HepG2 (cell line): ENCODE results near the gene CRIP1. TPM values are rescaled to one million over a fixed set of nuclear protein-coding genes. Genes with fewer than 3 reads are reported as not detected.

Experiments
- HIVEP1 ChIP-seq: sonication (generic); formaldehyde crosslinking; IDR thresholded peaks from 2 replicates; pipeline ENCODE4 v1.4.0; 2020; ENCODE audit warnings: mild to moderate bottlenecking, missing genetic modification reagents
- HNF4G ChIP-seq, 2 experiments: sonication (generic) in 1 of 2; formaldehyde crosslinking in 1 of 2; IDR thresholded peaks; 2 replicates each; pipeline versions ENCODE4 v1.4.0 to v1.6.1; 2011 to 2020; ENCODE audit warnings: borderline replicate concordance in 2 of 2, low read depth in 2 of 2, mild to moderate bottlenecking in 2 of 2, low read length in 1 of 2, missing genetic modification reagents in 1 of 2, moderate library complexity in 1 of 2
- ISL2 ChIP-seq: sonication (generic); formaldehyde crosslinking; IDR thresholded peaks from 2 replicates; pipeline ENCODE4 v1.5.0; 2020; ENCODE audit warnings: missing genetic modification reagents
- KLF6 ChIP-seq: IDR thresholded peaks from 2 replicates; pipeline ENCODE4 v1.8.0; 2016; ENCODE audit warnings: missing biosample characterization, missing genetic modification reagents
- NR2C2 ChIP-seq: sonication (generic); formaldehyde crosslinking; IDR thresholded peaks from 2 replicates; pipeline ENCODE4 v1.4.0; 2020; ENCODE audit warnings: missing genetic modification reagents, mild to moderate bottlenecking, moderate library complexity, borderline replicate concordance
- NR3C1 ChIP-seq: sonication (generic); formaldehyde crosslinking; IDR thresholded peaks from 2 replicates; pipeline ENCODE4 v1.4.0; 2020; ENCODE audit warnings: missing genetic modification reagents
- SNAPC2 ChIP-seq: sonication (generic); formaldehyde crosslinking; IDR thresholded peaks from 2 replicates; pipeline ENCODE4 v1.8.1; 2022; ENCODE audit warnings: mild to moderate bottlenecking, missing genetic modification reagents
- TMF1 ChIP-seq: sonication (generic); formaldehyde crosslinking; IDR thresholded peaks from 2 replicates; pipeline ENCODE4 v1.8.1; 2022; ENCODE audit warnings: low read depth, missing genetic modification reagents
- ZNF253 ChIP-seq: sonication (generic); formaldehyde crosslinking; IDR thresholded peaks from 2 replicates; pipeline ENCODE4 v1.8.0; 2022; ENCODE audit warnings: mild to moderate bottlenecking, missing genetic modification reagents, borderline replicate concordance
- ZNF510 ChIP-seq: sonication (generic); formaldehyde crosslinking; IDR thresholded peaks from 2 replicates; pipeline ENCODE4 v1.4.0; 2020; ENCODE audit warnings: low read depth, mild to moderate bottlenecking, missing genetic modification reagents
- ZNF619 ChIP-seq: sonication (generic); formaldehyde crosslinking; IDR thresholded peaks from 2 replicates; pipeline ENCODE4 v1.4.0; 2020; ENCODE audit warnings: mild to moderate bottlenecking, missing genetic modification reagents
- ZNF713 ChIP-seq: sonication (generic); formaldehyde crosslinking; IDR thresholded peaks from 2 replicates; pipeline ENCODE4 v1.4.0; 2020; ENCODE audit warnings: mild to moderate bottlenecking, missing genetic modification reagents
- ZNF776 ChIP-seq: sonication (generic); formaldehyde crosslinking; IDR thresholded peaks from 2 replicates; pipeline ENCODE4 v1.4.0; 2020; ENCODE audit warnings: mild to moderate bottlenecking, missing genetic modification reagents
- ZNF839 ChIP-seq: sonication (generic); formaldehyde crosslinking; IDR thresholded peaks from 2 replicates; pipeline ENCODE4 v1.4.0; 2020; ENCODE audit warnings: missing genetic modification reagents, mild to moderate bottlenecking, borderline replicate concordance
- ZSCAN12 ChIP-seq: sonication (generic); formaldehyde crosslinking; IDR thresholded peaks from 2 replicates; pipeline ENCODE4 v1.9.0; 2021; ENCODE audit warnings: mild to moderate bottlenecking, missing genetic modification reagents
- polyA plus RNA-seq, 8 experiments: library from polyadenylated mRNA; depleted of rRNA in 3 of 8; stranded (reverse) in 7 of 8; unstranded in 1 of 8; fragments of >200 nt; fragmentation: Illumina TruSeq in 4 of 8; extraction: Trizol in 4 of 8; gene quantifications; 2 replicates each; pipeline versions ENCODE4 v1.2.1 to v1.2.3, GENCODE V29; 2011 to 2016; ENCODE audit warnings: low read depth in 4 of 8, missing spikeins in 1 of 8, mixed read lengths in 1 of 8; ENCODE audit not compliant: insufficient read depth in 1 of 8
- total RNA-seq, 5 experiments: library from RNA; depleted of rRNA; stranded (reverse); fragments of >200 nt; fragmentation: Illumina TruSeq; extraction: Trizol; gene quantifications; 2 replicates each; pipeline ENCODE4 v1.2.3, GENCODE V29; 2016; ENCODE audit warnings: low read depth in 1 of 5
- TF ChIP-seq, protein P1 (sequence below): sonication (generic); formaldehyde crosslinking; IDR thresholded peaks from 2 replicates; pipeline ENCODE4 v1.4.0; 2020; ENCODE audit warnings: mild to moderate bottlenecking, missing genetic modification reagents
- TF ChIP-seq, protein P2 (sequence below): sonication (generic); formaldehyde crosslinking; IDR thresholded peaks from 2 replicates; pipeline ENCODE4 v1.4.0; 2020; ENCODE audit warnings: missing genetic modification reagents, borderline replicate concordance
- TF ChIP-seq, protein P3 (sequence below): sonication (generic); formaldehyde crosslinking; IDR thresholded peaks from 2 replicates; pipeline ENCODE4 v1.4.0; 2020; ENCODE audit warnings: missing genetic modification reagents, low read depth, mild to moderate bottlenecking, borderline replicate concordance
- TF ChIP-seq, protein P4 (sequence below): sonication (generic); formaldehyde crosslinking; conservative IDR thresholded peaks from 2 replicates; pipeline ENCODE4 v1.8.0; 2022; ENCODE audit warnings: low read depth, missing genetic modification reagents

Gene CRIP1
- total and polyA plus RNA-seq, 2 of the 13 experiments (the other 11 are each of a cell fraction or from before 2014, with no cell fraction given), result 53.9 to 59.5 TPM

- TF ChIP-seq, protein P1, sequence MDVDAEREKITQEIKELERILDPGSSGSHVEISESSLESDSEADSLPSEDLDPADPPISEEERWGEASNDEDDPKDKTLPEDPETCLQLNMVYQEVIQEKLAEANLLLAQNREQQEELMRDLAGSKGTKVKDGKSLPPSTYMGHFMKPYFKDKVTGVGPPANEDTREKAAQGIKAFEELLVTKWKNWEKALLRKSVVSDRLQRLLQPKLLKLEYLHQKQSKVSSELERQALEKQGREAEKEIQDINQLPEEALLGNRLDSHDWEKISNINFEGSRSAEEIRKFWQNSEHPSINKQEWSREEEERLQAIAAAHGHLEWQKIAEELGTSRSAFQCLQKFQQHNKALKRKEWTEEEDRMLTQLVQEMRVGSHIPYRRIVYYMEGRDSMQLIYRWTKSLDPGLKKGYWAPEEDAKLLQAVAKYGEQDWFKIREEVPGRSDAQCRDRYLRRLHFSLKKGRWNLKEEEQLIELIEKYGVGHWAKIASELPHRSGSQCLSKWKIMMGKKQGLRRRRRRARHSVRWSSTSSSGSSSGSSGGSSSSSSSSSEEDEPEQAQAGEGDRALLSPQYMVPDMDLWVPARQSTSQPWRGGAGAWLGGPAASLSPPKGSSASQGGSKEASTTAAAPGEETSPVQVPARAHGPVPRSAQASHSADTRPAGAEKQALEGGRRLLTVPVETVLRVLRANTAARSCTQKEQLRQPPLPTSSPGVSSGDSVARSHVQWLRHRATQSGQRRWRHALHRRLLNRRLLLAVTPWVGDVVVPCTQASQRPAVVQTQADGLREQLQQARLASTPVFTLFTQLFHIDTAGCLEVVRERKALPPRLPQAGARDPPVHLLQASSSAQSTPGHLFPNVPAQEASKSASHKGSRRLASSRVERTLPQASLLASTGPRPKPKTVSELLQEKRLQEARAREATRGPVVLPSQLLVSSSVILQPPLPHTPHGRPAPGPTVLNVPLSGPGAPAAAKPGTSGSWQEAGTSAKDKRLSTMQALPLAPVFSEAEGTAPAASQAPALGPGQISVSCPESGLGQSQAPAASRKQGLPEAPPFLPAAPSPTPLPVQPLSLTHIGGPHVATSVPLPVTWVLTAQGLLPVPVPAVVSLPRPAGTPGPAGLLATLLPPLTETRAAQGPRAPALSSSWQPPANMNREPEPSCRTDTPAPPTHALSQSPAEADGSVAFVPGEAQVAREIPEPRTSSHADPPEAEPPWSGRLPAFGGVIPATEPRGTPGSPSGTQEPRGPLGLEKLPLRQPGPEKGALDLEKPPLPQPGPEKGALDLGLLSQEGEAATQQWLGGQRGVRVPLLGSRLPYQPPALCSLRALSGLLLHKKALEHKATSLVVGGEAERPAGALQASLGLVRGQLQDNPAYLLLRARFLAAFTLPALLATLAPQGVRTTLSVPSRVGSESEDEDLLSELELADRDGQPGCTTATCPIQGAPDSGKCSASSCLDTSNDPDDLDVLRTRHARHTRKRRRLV (CRISPR knock-in tag), result no peak
- TF ChIP-seq HIVEP1, result no peak
- TF ChIP-seq ZNF619 (CRISPR knock-in tag), result peak; percentile 81; the same call in 1 of the 2 replicates
- TF ChIP-seq ISL2 (CRISPR knock-in tag), result no peak
- TF ChIP-seq KLF6, result no peak
- TF ChIP-seq HNF4G (IDR thresholded peaks at IDR 0.05; ENCODE audit: borderline replicate concordance, low read depth, low read length), result 0 out of 2 replicates have a peak, but pooled peaks have one; percentile 6
- TF ChIP-seq HNF4G (CRISPR knock-in tag; IDR thresholded peaks at IDR 0.05; ENCODE audit: borderline replicate concordance, low read depth), result no peak
- TF ChIP-seq ZNF839 (CRISPR knock-in tag), result no peak
- TF ChIP-seq ZNF713 (CRISPR knock-in tag), result 0 out of 2 replicates have a peak, but pooled peaks have one; percentile 90
- no peak for TF ChIP-seq ZNF253 (CRISPR knock-in tag)
- TF ChIP-seq ZNF510, result no peak
- TF ChIP-seq, protein P2, sequence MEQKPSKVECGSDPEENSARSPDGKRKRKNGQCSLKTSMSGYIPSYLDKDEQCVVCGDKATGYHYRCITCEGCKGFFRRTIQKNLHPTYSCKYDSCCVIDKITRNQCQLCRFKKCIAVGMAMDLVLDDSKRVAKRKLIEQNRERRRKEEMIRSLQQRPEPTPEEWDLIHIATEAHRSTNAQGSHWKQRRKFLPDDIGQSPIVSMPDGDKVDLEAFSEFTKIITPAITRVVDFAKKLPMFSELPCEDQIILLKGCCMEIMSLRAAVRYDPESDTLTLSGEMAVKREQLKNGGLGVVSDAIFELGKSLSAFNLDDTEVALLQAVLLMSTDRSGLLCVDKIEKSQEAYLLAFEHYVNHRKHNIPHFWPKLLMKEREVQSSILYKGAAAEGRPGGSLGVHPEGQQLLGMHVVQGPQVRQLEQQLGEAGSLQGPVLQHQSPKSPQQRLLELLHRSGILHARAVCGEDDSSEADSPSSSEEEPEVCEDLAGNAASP, result 0 out of 2 replicates have a peak, but pooled peaks have one; percentile 27
- TF ChIP-seq, protein P3, sequence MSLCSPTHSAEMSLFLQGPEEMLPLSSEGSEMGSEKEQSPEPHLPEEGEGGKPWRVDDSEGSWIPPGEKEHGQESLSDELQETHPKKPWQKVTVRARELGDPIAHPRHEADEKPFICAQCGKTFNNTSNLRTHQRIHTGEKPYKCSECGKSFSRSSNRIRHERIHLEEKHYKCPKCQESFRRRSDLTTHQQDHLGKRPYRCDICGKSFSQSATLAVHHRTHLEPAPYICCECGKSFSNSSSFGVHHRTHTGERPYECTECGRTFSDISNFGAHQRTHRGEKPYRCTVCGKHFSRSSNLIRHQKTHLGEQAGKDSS (CRISPR knock-in tag), result no peak; the same call in 1 of the 2 replicates
- TF ChIP-seq, protein P4, sequence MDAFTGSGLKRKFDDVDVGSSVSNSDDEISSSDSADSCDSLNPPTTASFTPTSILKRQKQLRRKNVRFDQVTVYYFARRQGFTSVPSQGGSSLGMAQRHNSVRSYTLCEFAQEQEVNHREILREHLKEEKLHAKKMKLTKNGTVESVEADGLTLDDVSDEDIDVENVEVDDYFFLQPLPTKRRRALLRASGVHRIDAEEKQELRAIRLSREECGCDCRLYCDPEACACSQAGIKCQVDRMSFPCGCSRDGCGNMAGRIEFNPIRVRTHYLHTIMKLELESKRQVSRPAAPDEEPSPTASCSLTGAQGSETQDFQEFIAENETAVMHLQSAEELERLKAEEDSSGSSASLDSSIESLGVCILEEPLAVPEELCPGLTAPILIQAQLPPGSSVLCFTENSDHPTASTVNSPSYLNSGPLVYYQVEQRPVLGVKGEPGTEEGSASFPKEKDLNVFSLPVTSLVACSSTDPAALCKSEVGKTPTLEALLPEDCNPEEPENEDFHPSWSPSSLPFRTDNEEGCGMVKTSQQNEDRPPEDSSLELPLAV (CRISPR knock-in tag), result no peak
- TF ChIP-seq NR3C1 (CRISPR knock-in tag), result no peak
- TF ChIP-seq NR2C2 (CRISPR knock-in tag), result no peak; the same call in 1 of the 2 replicates
- no peak for TF ChIP-seq SNAPC2
- TF ChIP-seq TMF1, result no peak
- TF ChIP-seq ZSCAN12 (CRISPR knock-in tag), result no peak
- TF ChIP-seq ZNF776 (CRISPR knock-in tag), result no peak
These were observed 5.6 kb upstream of the CRIP1 start (continued) for GRCh38 chr14:105480807-105481801.
